ENCODE results near the gene SLC6A18.

DNA sequence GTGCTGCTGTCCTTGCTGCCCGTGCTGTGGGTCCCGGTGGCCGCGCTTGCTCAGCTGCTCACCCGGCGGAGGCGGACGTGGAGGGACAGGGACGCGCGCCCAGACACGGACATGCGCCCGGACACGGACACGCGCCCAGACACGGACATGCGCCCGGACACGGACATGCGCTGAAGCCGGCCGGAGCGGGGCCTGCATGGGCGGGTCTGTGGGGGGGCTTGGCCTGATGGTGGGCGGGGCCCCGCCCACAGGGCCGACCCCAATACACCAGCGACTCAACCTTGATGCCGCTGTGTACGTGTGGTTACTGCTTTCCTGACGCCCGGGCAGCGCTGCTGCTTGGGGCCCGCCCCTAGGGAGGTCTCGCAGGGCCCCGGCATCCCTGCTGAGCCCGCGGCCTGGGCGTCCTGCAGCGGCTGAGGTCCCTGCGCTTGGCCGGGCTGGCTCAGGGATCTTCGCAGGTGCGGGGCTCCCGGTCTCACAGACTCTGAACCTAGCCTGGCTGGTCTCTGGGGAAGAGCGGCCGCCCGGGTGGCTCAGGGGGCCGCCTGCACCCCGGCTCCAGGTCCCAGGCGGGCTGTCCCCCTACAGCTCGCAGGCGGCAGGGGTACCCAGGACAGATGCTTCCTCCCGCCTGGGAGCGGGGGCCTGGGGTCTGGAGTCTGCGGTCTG is 20.9 kb downstream of the SLC6A18 start:
- TF ChIP-seq ZNF101 (CRISPR knock-in tag; IDR thresholded peaks at IDR 0.05; ENCODE audit: borderline replicate concordance, low read depth) (no peak), NFE2L2 (IDR thresholded peaks at IDR 0.05; ENCODE audit: low read length) (no peak), CHD2 (IDR thresholded peaks at IDR 0.05; ENCODE audit: low read depth, low read length) (no peak), HCFC1 (IDR thresholded peaks at IDR 0.05; ENCODE audit: low read depth, low read length) (no peak)
- TF ChIP-seq, protein P1, sequence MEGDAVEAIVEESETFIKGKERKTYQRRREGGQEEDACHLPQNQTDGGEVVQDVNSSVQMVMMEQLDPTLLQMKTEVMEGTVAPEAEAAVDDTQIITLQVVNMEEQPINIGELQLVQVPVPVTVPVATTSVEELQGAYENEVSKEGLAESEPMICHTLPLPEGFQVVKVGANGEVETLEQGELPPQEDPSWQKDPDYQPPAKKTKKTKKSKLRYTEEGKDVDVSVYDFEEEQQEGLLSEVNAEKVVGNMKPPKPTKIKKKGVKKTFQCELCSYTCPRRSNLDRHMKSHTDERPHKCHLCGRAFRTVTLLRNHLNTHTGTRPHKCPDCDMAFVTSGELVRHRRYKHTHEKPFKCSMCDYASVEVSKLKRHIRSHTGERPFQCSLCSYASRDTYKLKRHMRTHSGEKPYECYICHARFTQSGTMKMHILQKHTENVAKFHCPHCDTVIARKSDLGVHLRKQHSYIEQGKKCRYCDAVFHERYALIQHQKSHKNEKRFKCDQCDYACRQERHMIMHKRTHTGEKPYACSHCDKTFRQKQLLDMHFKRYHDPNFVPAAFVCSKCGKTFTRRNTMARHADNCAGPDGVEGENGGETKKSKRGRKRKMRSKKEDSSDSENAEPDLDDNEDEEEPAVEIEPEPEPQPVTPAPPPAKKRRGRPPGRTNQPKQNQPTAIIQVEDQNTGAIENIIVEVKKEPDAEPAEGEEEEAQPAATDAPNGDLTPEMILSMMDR (CRISPR knock-in tag; IDR thresholded peaks at IDR 0.05), result no peak

Data from HepG2 (cell line).